Progenitor cell of endocrine pancreas (in vitro differentiated cells): ENCODE results near the gene CMPK2. TPM values are rescaled to one million over a fixed set of nuclear protein-coding genes. Genes with fewer than 3 reads are reported as not detected.

ENCODE experiments used
- DNase-seq: peaks from one replicate; pipeline ENCODE4 v3.0.0; 2021; ENCODE audit warnings: low spot score; ENCODE audit not compliant: unreplicated experiment
- H3K27ac Mint-ChIP-seq: 2 replicates; pipeline ENCODE4 v1.8.0; 2021; ENCODE audit warnings: mild to moderate bottlenecking, moderate library complexity, mixed read lengths
- H3K27me3 Mint-ChIP-seq: 2 replicates; pipeline ENCODE4 v1.8.0; 2021; ENCODE audit warnings: mixed read lengths
- H3K36me3 Mint-ChIP-seq: 2 replicates; pipeline ENCODE4 v1.8.0; 2022; ENCODE audit warnings: mixed read lengths; ENCODE audit not compliant: insufficient read depth
- H3K4me1 Mint-ChIP-seq: 2 replicates; pipeline ENCODE4 v1.8.0; 2021; ENCODE audit warnings: low read depth, mixed read lengths
- H3K4me3 Mint-ChIP-seq: 2 replicates; pipeline ENCODE4 v1.8.0; 2021; ENCODE audit warnings: low read depth, mild to moderate bottlenecking, moderate library complexity, mixed read lengths
- H3K9me3 Mint-ChIP-seq: 2 replicates; pipeline ENCODE4 v1.8.0; 2021; ENCODE audit warnings: low read depth, mixed read lengths
- total RNA-seq: library from RNA; stranded (reverse); gene quantifications from 2 replicates; pipeline ENCODE4 v1.2.1, GENCODE V29; 2021
- TF ChIP-seq, protein P1 (sequence below): fragments of 200-600 bp; sonication (generic); IDR thresholded peaks from one replicate; pipeline ENCODE4 v1.5.0; 2021; ENCODE audit warnings: antibody characterized with exemption, mild to moderate bottlenecking; ENCODE audit not compliant: unreplicated experiment

The CMPK2 gene
- total RNA-seq, 1 donor from 2014 or later, result 3.4 TPM

DNA sequence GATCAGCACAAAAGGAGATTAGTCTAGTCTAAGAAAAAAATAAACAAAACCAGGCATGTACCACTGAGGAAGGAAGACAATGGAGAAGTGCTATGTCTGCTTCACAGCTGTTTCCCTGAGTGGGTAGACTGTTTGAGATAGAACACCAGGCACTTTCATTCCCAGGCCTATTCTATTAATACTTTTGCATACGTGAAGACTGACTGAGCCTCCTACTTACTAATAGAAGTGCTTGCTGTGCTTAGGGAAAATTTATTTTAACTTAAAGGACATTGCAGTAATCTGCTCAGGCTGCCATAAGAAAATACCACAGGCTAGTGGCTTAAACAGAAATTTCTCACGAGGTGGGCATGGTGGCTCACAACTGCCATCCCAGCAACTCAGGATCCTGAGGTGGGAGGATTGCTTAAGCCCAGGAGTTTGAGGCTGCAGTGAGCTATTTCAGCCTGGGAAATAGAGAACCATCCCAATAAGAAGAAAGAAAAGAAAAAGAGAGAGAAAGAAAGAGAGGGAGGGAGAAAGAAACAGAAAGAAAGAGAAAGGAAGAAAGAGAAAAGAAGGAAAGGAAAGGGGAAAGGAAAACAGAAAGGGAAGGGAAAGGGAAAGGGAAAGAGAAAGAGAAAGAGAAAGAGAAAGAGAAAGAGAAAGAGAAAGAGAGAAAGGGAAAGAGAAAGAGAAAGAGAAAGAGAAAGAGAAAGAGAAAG lies 33.0 kb downstream of the CMPK2 start:
- TF ChIP-seq, protein P1, sequence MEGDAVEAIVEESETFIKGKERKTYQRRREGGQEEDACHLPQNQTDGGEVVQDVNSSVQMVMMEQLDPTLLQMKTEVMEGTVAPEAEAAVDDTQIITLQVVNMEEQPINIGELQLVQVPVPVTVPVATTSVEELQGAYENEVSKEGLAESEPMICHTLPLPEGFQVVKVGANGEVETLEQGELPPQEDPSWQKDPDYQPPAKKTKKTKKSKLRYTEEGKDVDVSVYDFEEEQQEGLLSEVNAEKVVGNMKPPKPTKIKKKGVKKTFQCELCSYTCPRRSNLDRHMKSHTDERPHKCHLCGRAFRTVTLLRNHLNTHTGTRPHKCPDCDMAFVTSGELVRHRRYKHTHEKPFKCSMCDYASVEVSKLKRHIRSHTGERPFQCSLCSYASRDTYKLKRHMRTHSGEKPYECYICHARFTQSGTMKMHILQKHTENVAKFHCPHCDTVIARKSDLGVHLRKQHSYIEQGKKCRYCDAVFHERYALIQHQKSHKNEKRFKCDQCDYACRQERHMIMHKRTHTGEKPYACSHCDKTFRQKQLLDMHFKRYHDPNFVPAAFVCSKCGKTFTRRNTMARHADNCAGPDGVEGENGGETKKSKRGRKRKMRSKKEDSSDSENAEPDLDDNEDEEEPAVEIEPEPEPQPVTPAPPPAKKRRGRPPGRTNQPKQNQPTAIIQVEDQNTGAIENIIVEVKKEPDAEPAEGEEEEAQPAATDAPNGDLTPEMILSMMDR, result no peak
- no peak overlapping the region for H3K4me3 Mint-ChIP-seq
- peaks cover 3% of the 10 kb centered on the region for H3K36me3 Mint-ChIP-seq
- H3K4me1 Mint-ChIP-seq, result peaks cover 4% of the 10 kb centered on the region
- peaks cover 33% of the 10 kb centered on the region for H3K9me3 Mint-ChIP-seq
- no peaks in the 10 kb centered on the region for H3K27me3 Mint-ChIP-seq
- no peak overlapping the region for H3K27ac Mint-ChIP-seq
- no peak for DNase-seq

DNA sequence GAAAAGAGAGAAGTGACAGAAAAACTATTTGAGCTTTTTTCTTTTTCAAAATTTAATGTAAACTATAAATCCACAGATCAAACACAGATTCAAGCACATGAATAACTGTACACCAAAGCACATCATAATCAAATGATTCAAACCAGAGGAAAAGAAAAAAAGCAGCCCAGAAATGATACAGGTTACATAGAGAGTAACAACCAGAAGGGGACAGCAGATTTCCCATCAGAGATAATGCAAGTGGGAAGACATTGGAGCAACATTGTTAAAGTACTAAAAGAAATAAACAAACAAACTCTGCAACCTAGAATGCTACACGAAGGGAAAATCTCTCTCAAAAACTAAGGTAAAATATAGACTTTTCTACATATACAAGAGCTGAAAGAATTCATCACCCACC lies 34.5 kb downstream of the CMPK2 start:
- peaks cover 33% of the 10 kb centered on the region for H3K9me3 Mint-ChIP-seq
- TF ChIP-seq, protein P1, result no peak
- H3K27me3 Mint-ChIP-seq, result no peaks in the 10 kb centered on the region
- H3K4me1 Mint-ChIP-seq, result peaks cover 6% of the 10 kb centered on the region
- DNase-seq, result no peak
- no peak overlapping the region for H3K4me3 Mint-ChIP-seq
- H3K27ac Mint-ChIP-seq, result no peak overlapping the region
- H3K36me3 Mint-ChIP-seq, result peaks cover 3% of the 10 kb centered on the region

DNA sequence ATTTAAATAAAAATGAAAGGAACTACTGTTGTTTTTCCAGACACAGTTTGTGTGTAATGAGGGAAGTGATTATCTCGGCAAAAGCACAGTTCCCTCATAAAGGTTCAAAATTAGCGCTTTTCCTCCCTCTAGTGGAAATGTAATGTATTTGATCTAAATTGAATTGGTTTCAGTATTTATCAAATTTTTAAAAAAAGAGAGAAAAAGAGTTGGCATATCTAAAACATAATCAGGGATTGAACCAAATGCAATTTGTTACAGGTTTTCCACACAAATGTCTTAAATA lies 37.5 kb downstream of the CMPK2 start:
- Mint-ChIP-seq H3K9me3 (peaks cover 21% of the 10 kb centered on the region), H3K27ac (no peak overlapping the region), H3K36me3 (peaks cover 3% of the 10 kb centered on the region), H3K27me3 (no peaks in the 10 kb centered on the region), H3K4me3 (no peak overlapping the region), H3K4me1 (peaks cover 6% of the 10 kb centered on the region)
- no peak for DNase-seq
- TF ChIP-seq, protein P1, result peak; percentile 64

DNA sequence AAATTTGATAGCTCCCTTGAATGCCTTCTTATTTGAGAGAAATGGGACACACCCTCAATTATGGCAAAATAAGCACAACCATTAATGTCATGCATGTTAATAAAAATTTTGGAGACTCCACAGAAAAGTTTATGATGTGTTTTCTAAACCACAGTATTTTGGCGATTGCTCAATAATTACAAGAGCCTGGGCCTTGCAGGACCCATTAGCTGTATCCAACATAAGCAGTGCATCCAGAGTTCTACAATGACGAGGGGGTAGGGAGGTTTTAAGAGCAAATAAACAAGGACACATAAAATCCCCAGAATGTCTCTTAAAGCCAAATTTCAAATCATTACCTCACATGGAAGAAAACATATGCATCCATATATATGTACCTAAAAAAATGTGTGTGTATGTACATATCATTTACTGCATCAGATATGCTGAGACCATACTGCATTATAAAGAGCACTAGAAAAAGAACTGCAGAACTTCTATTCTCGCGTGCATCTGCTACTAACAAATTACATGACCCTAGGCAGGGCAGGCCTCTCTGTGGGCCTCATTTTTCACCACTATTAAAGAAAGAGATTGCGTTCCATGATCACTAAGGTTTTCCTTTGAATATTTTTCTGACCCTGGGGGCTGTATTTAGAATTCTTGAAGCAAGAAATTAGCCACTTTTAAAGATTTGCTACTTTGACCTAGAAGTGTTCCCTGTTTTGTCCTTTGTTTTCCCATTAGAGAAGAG lies 38.0 kb downstream of the CMPK2 start:
- Mint-ChIP-seq H3K9me3 (peaks cover 15% of the 10 kb centered on the region), H3K36me3 (peaks cover 3% of the 10 kb centered on the region), H3K4me1 (peaks cover 6% of the 10 kb centered on the region), H3K27me3 (no peaks in the 10 kb centered on the region), H3K27ac (no peak overlapping the region), H3K4me3 (no peak overlapping the region)
- TF ChIP-seq, protein P1, result no peak
- DNase-seq, result no peak

DNA sequence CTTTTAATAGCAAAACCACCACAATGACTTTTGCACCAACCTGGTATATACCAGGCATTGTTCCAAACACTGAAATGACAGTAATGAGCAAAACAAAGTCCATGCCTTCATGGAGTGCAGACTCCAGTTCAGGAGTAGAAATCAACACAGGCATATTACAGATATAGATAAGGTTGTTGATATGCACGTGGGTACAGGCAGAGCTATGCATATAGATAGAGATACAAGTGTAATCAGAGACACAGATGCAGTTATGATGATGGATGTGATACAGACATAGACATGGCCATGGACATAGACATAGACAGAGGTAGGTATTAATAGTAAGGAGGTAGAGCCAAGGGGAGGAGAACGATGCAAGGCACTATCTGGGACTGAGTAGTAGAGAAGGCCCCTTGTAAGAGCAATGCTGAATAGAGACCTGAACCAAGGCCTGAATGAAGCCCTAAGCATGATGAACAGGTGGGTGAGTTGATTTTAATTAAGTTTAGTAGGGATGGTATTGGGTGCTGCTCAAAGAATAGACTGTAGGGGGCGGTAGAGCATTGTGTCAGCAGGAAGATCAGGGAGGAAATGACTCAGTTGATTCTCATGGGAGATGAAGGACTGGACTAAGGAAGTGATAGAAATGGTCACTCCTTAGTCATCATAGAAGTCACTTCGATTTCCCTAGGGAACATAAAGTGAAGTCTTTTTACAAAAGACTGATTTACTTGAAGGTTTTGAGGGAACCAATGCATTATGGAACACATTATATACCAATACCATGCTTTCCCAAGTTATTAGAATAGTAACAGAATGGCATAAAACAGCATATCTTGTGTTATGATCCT lies 39.4 kb downstream of the CMPK2 start:
- peaks cover 1% of the 10 kb centered on the region for H3K36me3 Mint-ChIP-seq
- H3K4me1 Mint-ChIP-seq, result peaks cover 6% of the 10 kb centered on the region
- TF ChIP-seq, protein P1, result peak; percentile 49
- H3K27ac Mint-ChIP-seq, result no peak overlapping the region
- H3K27me3 Mint-ChIP-seq, result no peaks in the 10 kb centered on the region
- no peak for DNase-seq
- H3K9me3 Mint-ChIP-seq, result peaks cover 12% of the 10 kb centered on the region
- H3K4me3 Mint-ChIP-seq, result no peak overlapping the region
